Bone marrow (tissue), 2 donors: ENCODE results near the gene TMEM63B.
"Not testable (repeated sequence)": the region's sequence is repeated elsewhere in the genome, so short reads cannot be mapped to it uniquely, and the experiment has no call there.

Experiments used
- DNase-seq, 2 donors: peaks; one replicate each; lab custom pipeline; 2025; lab: John Stamatoyannopoulos, UW

TMEM63B gene

GRCh38 chr6:44171899-44172546, 44.7 kb downstream of the TMEM63B start:
- no peak for DNase-seq

GRCh38 chr6:44172731-44173500, 45.6 kb downstream of the TMEM63B start:
- peak; percentile 29 to 52 for DNase-seq

- DNase-seq: no peak
Measured at GRCh38 chr6:44176130-44176761, 48.9 kb downstream of the TMEM63B start.

GRCh38 chr6:44176762-44177509, 49.6 kb downstream of the TMEM63B start:
- DNase-seq: peak in 1 of 2 donors; percentile 18

GRCh38 chr6:44177691-44178423, 50.5 kb downstream of the TMEM63B start:
- DNase-seq: no peak

- no peak for DNase-seq
Measured at GRCh38 chr6:44178424-44179071, 51.2 kb downstream of the TMEM63B start.

- no peak for DNase-seq
Measured at GRCh38 chr6:44179072-44179536, 51.8 kb downstream of the TMEM63B start.

GRCh38 chr6:44179648-44180047, 52.3 kb downstream of the TMEM63B start:
- no peak for DNase-seq

GRCh38 chr6:44180406-44180805, 53.1 kb downstream of the TMEM63B start:
- no peak for DNase-seq

- no peak for DNase-seq
Measured at GRCh38 chr6:44180886-44181285, 53.5 kb downstream of the TMEM63B start.

GRCh38 chr6:44181784-44182183, 54.4 kb downstream of the TMEM63B start:
- not testable (repeated sequence) for DNase-seq

GRCh38 chr6:44182911-44183390, 55.6 kb downstream of the TMEM63B start:
- no peak for DNase-seq

- no peak for DNase-seq
Measured at GRCh38 chr6:44183783-44184182, 56.4 kb downstream of the TMEM63B start.

GRCh38 chr6:44185356-44185755, 58.0 kb downstream of the TMEM63B start:
- not testable (repeated sequence) for DNase-seq

- no peak for DNase-seq
Measured at GRCh38 chr6:44185953-44186634, 58.7 kb downstream of the TMEM63B start.

GRCh38 chr6:44186635-44187025, 59.3 kb downstream of the TMEM63B start:
- no peak for DNase-seq

- no peak for DNase-seq
Measured at GRCh38 chr6:44188819-44189218, 61.5 kb downstream of the TMEM63B start.

GRCh38 chr6:44189257-44189656, 61.9 kb downstream of the TMEM63B start:
- no peak for DNase-seq

GRCh38 chr6:44190715-44191114, 63.4 kb downstream of the TMEM63B start:
- DNase-seq: no peak

- DNase-seq: no peak
Measured at GRCh38 chr6:44192428-44193041, 65.2 kb downstream of the TMEM63B start.
